Nephron progenitor cell (in vitro differentiated cells): Measurements from ENCODE around the gene DCTN4.

Experiments
- DNase-seq: peaks from one replicate; pipeline ENCODE4 v3.0.0; 2021
- H3K27ac Mint-ChIP-seq: 2 replicates; pipeline ENCODE4 v1.8.0; 2021; ENCODE audit warnings: mild to moderate bottlenecking, moderate library complexity, mixed read lengths
- H3K27me3 Mint-ChIP-seq: 2 replicates; pipeline ENCODE4 v1.8.0; 2021; ENCODE audit warnings: mild to moderate bottlenecking, low read depth, mixed read lengths; ENCODE audit not compliant: poor library complexity
- H3K36me3 Mint-ChIP-seq: 2 replicates; pipeline ENCODE4 v1.8.0; 2021; ENCODE audit warnings: low read depth, mixed read lengths
- H3K4me1 Mint-ChIP-seq: 2 replicates; pipeline ENCODE4 v1.8.0; 2021; ENCODE audit warnings: mixed read lengths
- H3K4me3 Mint-ChIP-seq: 2 replicates; pipeline ENCODE4 v1.8.0; 2021; ENCODE audit warnings: mild to moderate bottlenecking, moderate library complexity, mixed read lengths
- H3K9me3 Mint-ChIP-seq: 2 replicates; pipeline ENCODE4 v1.8.0; 2021; ENCODE audit warnings: mild to moderate bottlenecking, moderate library complexity, mixed read lengths
- TF ChIP-seq, protein P1 (sequence below): fragments of 200-600 bp; sonication (generic); IDR thresholded peaks from 2 replicates; pipeline ENCODE4 v1.5.0; 2021; ENCODE audit warnings: antibody characterized with exemption

DCTN4 gene

GRCh38 chr5:150785950-150786349, 27.1 kb upstream of the DCTN4 start:
- Mint-ChIP-seq H3K4me1 (peaks cover 58% of the 10 kb centered on the region), H3K36me3 (peaks cover 29% of the 10 kb centered on the region), H3K9me3 (peaks cover 31% of the 10 kb centered on the region), H3K27me3 (no peaks in the 10 kb centered on the region), H3K4me3 (no peak overlapping the region), H3K27ac (no peak overlapping the region)
- DNase-seq, result no peak
- TF ChIP-seq, protein P1, sequence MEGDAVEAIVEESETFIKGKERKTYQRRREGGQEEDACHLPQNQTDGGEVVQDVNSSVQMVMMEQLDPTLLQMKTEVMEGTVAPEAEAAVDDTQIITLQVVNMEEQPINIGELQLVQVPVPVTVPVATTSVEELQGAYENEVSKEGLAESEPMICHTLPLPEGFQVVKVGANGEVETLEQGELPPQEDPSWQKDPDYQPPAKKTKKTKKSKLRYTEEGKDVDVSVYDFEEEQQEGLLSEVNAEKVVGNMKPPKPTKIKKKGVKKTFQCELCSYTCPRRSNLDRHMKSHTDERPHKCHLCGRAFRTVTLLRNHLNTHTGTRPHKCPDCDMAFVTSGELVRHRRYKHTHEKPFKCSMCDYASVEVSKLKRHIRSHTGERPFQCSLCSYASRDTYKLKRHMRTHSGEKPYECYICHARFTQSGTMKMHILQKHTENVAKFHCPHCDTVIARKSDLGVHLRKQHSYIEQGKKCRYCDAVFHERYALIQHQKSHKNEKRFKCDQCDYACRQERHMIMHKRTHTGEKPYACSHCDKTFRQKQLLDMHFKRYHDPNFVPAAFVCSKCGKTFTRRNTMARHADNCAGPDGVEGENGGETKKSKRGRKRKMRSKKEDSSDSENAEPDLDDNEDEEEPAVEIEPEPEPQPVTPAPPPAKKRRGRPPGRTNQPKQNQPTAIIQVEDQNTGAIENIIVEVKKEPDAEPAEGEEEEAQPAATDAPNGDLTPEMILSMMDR, result no peak

- Mint-ChIP-seq H3K36me3 (peaks cover 29% of the 10 kb centered on the region), H3K4me1 (peaks cover 58% of the 10 kb centered on the region), H3K27ac (peak overlapping the region; percentile 77), H3K9me3 (peaks cover 31% of the 10 kb centered on the region), H3K27me3 (peaks cover 8% of the 10 kb centered on the region), H3K4me3 (peak overlapping the region; percentile 54)
- TF ChIP-seq, protein P1, result no peak
- no peak for DNase-seq
Measured at GRCh38 chr5:150783422-150783928, 24.7 kb upstream of the DCTN4 start.

GRCh38 chr5:150782850-150783249, 24.0 kb upstream of the DCTN4 start:
- DNase-seq, result no peak
- Mint-ChIP-seq H3K27me3 (peaks cover 8% of the 10 kb centered on the region), H3K9me3 (peaks cover 31% of the 10 kb centered on the region), H3K4me1 (peaks cover 62% of the 10 kb centered on the region), H3K36me3 (peaks cover 29% of the 10 kb centered on the region), H3K27ac (no peak overlapping the region), H3K4me3 (no peak overlapping the region)
- TF ChIP-seq, protein P1, result no peak

DNA sequence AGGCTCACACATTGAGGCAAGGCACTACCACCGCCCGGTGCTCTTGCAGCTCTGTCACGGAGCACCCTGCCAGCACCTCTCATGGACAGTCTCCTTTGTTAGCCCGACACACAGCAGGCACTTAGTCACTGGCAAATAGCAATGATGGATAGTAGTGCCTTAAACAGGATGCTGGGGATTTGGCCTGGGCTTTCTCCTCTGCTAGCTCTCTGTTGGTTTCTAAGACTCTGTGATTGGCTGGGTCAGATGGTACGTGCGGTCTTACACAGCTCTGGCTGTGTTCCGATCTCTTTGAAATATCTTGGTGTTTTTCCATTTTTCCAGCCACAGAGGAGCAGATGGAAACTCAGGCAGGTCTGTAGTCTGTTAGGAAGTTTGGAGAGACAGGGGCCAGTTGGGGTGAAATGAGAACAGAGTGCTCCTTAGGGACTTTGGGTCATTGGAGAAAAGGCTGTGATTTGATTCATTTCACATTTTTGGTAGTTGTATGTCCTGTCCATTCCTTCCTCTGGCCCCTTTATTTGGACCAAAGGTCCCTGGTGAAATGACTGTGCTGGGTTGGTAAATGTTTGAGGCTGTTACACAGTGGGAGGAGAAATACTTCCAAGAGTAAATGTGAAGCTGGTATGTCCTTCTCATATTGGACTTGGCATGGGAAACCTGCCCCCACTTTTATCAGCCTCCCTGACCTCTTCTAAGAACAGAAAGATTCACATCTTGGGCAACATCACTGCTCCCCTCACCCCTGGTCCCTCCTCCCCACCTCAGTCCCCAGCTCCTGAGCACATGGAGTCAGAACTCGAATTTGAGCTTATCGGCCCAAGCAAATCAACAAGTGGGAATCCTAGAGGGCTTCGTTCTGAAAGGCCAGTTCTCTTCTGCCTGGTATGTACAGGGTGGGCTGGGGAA, 23.1 kb upstream of the DCTN4 start:
- H3K4me3 Mint-ChIP-seq, result no peak overlapping the region
- H3K27me3 Mint-ChIP-seq, result peaks cover 8% of the 10 kb centered on the region
- peaks cover 27% of the 10 kb centered on the region for H3K36me3 Mint-ChIP-seq
- H3K9me3 Mint-ChIP-seq, result peaks cover 27% of the 10 kb centered on the region
- H3K27ac Mint-ChIP-seq, result no peak overlapping the region
- no peak for DNase-seq
- H3K4me1 Mint-ChIP-seq, result peaks cover 67% of the 10 kb centered on the region
- TF ChIP-seq, protein P1, result no peak

DNA sequence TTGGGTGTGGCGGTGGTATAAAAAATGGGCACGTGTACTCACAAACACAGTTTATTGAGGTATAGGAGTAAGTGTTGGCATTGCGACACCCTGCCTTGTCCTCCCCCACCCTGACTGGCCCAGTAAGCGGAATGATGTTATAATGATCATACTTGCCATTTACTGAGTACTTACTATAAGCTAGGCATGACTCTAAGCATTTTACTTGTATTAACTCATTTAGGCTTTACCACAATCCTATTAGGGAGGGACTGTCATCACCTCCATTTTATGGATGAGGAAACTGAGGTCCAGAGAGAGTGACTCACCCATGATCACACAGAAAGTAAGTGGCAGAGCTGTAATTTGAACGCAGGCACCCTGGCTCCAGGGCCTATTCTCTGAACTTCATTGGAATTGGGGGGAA, 22.0 kb upstream of the DCTN4 start:
- peaks cover 16% of the 10 kb centered on the region for H3K9me3 Mint-ChIP-seq
- peaks cover 16% of the 10 kb centered on the region for H3K36me3 Mint-ChIP-seq
- TF ChIP-seq, protein P1, result no peak
- H3K4me1 Mint-ChIP-seq, result peaks cover 67% of the 10 kb centered on the region
- DNase-seq, result no peak
- H3K4me3 Mint-ChIP-seq, result no peak overlapping the region
- no peak overlapping the region for H3K27ac Mint-ChIP-seq
- H3K27me3 Mint-ChIP-seq, result peaks cover 8% of the 10 kb centered on the region
